Epithelial cell of prostate (primary cell): ENCODE results near the gene MEGF11.
"Not testable (repeated sequence)": the region's sequence is repeated elsewhere in the genome, so short reads cannot be mapped to it uniquely, and the experiment has no call there.

Experiments used
- DNase-seq: peaks from one replicate; pipeline ENCODE4 v3.0.0-alpha.2; 2011; ENCODE audit warnings: low read depth, low spot score
- H3K27ac ChIP-seq: fragments of 450-650 bp; 2 replicates; pipeline ENCODE4 v1.5.1; 2017; ENCODE audit warnings: mild to moderate bottlenecking

The MEGF11 gene

DNA sequence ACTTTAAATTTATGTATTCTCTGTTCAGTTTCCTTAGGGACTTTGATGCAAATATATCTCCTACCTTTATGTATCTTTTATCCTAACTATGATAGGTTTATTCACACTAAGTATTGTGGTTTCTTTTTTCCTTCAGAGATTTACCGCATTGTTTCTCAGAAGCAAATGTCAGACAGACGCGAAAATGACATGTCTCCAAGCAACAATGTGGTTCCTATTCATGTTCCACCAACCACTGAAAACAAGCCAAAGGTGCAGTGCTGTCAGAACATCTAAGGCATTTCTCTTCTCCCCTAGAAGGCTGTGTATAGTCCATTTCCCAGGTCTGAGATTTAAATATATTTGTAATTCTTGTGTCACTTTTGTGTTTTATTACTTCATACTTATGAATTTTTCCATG is 366.0 kb downstream of the MEGF11 start:
- no peak overlapping the region for H3K27ac ChIP-seq
- DNase-seq: no peak

DNA sequence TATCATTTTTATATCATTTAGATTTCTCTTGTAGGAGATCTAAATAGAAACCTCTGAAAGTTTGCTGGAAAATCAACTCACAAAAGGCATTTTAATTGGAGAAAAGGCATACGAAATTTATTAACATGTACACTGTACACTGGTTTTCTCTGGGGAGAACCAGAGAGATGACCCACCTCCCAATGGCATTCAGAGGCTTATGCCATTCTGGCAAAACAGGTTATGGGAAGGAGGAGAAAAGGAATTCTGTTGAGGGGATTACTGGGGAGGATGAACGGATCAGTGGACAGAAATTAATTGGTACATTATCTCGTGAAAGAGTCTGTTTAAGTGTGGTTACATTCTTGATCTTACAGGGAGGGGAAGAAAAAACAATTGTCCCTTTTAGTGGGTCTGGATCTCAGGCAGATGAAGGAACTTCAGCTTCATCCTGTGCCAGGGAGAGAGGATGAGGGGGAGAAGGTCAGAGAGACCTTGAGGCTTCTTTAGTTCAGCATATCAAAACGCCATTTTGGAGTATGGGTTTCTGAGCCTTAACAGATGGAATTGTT is 367.8 kb downstream of the MEGF11 start:
- DNase-seq: no peak
- peak overlapping the region; percentile 19 for H3K27ac ChIP-seq

DNA sequence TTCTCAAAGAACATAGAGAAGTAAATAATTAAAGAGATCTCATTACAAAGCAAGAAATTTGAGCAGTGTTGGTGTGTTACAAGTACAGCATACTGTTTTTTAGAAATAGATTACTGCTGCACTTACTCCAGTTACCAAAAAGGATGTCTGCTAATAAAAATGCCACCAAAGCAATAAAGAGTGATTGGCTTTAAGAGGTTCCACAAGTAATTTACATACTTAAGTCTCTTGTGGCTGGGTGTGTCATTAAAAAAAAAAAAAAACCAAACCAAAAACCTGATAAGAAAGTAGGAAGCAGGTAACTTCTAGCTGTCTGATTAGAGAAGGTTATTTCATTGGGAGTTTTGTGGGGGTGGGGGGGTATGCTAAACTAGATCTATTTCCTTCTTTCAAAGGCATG is 369.0 kb downstream of the MEGF11 start:
- no peak for DNase-seq
- H3K27ac ChIP-seq: no peak overlapping the region

DNA sequence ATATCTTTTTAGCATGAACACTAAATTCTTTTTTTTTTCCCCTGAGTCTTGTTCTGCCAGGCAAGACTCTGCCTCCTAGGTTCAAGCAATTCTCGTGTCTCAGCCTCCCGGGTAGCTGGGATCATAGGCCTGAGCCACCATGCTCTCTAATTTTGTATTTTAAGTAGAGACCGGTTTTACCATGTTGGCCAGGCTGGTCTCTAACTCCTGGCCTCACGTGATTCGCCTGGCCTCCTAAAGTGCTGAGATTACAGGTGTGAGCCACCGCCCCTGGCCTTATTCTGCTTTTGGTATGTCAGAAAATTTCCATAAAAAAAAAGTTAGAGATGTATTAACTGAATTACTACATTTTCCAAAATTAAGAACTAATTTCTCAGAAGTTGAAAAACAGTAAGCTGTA is 370.0 kb downstream of the MEGF11 start:
- H3K27ac ChIP-seq: no peak overlapping the region
- no peak for DNase-seq

DNA sequence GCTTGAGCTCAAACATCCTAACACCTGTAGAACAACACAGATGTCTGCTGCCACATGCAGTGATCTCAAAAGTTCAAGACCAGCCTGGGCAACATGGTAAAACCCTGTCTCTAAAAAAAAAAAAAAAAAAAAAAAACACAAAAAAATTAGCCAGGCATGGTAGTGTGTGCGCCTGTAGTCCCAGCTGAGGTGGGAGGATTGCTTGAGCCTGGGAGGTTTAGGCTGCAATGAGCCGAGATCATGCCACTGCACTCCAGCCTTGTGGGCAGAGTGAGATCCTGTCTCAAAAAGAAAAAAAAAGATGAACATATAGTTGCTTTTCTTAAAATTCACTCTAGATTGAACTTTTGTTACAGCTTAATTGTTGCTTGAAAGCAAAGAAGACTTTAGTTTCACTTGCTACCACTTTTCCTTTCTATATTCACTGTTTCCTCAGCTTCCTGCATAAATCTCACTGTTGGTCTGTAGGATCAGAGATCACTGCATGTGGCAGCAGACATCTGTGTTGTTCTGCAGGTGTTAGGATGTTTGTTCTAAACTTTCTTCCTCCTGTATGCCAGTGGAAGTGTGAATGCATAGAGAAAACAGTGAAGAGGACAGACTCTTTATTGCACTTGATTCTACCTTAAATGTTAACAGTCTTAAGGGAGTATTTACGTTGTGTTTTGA is 371.6 kb downstream of the MEGF11 start:
- DNase-seq: no peak

DNA sequence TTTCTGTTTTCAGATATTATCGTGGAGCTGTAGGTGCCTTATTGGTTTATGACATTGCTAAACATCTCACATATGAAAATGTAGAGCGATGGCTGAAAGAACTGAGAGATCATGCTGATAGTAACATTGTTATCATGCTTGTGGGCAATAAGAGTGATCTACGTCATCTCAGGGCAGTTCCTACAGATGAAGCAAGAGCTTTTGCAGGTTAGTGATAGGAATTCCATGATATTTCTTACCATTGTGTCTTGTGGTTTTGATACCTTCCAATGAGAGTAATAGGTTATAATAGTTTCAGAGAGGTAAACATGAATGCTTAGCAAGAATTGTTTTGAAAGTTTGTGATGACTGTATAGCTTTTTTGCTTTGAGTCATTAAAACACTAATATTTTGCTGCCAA is 375.8 kb downstream of the MEGF11 start:
- DNase-seq: no peak
- no peak overlapping the region for H3K27ac ChIP-seq

More for the DNA sequence above, 371.6 kb downstream of the MEGF11 start:
- H3K27ac ChIP-seq: no peak overlapping the region

DNA sequence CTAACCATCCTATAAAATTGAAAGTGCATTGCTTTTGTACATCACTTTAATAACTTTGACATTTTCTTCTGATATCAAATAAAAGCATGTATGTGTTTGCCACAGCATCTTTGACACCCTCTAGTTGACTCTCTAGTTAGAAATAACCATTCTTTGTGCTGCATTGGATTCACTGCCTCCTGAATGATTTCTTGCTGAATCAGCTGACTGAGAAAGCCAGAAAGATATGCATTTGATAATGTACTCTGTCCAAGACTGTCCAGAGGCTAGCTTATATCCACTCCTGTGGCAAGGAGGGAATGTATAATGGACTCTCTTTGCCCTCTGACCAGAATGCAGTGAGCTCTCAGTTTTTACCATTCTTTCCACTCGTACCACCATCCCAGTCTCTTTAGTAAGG is 378.1 kb downstream of the MEGF11 start:
- no peak for DNase-seq
- no peak overlapping the region for H3K27ac ChIP-seq

DNA sequence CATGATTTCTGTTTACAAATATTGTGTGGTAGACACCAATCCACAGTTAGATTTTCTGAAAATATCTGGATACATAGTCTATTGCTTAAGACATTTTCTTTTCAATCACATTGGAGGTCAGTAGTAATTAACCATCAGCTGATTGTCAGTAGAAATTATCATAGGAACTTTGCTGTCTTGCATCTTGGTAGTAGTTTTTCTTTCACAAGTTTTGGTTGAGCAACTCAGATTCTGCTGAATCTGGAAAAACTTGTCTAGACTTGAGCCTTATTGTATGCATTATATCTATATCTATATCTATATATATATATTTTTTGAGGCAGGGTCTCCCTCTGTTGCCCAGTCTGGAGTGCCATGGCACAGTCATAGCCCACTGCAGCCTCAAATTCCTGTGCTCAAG is 380.3 kb downstream of the MEGF11 start:
- DNase-seq: no peak
- H3K27ac ChIP-seq: peak overlapping the region; percentile 94

DNA sequence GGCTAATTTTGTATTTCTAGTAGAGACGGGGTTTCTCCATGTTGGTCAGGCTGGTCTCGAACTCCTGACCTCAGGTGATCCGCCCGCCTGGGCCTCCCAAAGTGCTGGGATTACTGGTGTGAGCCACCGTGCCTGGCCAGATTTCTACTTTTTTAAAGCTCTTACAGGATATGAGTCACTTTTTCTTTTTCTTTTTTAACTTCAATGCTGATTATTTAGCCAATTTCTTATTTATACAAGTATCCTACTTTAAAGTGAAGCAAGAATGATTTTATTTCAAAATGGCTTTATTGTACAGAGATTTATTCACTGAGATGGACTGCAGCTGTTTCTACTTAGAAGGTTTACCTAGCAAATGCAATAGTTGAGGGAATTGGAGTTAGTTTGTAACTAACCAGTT is 381.0 kb downstream of the MEGF11 start:
- peak overlapping the region; percentile 94 for H3K27ac ChIP-seq
- not testable (repeated sequence) for DNase-seq

DNA sequence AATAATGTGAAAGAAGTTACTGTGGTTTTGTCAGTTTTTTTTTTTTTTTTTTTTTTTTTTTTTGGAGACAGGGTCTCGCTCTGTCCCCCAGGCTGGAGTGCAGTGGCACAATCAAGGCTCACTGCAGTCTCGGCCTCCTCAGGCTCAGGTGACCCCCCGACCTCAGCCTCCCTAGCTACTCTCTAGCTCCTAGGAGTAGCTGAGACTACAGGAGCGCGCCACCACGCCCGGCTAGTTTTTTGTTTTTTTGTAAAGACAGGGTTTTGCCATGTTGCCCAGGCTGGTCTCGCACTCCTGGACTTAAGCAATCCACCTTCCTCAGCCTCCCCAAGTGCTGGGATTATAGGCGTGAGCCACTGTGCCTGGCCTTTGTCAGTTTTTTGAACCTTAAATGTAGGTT is 381.7 kb downstream of the MEGF11 start:
- peak overlapping the region; percentile 94 for H3K27ac ChIP-seq
- not testable (repeated sequence) for DNase-seq

DNA sequence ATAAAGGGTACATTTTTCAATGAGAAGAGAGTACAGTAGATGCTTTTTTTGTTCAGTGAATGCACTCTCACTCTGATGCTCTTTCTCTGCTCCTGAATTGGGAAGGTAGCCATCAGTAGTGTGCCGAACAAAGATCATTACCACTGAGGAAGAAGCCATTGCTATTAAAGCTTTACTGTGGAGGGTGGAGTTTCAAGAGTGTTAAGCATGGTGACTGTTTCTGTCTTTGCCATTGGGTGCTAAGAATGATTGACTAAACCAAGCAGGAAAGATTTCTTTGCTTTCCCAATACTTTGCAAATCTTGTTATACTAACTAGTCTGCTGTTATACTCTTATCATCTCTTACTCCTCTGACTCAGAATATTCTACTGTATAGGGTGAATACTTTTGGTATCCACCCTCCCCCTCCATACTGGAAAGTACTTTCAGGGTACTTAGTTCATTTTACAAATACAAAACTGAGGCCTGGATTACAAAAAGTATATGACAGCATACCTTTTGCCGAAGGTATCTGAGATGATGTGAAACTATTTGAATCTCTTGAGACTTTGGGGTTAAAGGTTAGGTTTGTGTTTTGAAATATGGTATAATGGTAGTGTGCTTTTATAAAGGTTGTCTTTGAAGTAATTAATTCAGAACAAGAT is 382.5 kb downstream of the MEGF11 start:
- DNase-seq: peak; percentile 54

DNA sequence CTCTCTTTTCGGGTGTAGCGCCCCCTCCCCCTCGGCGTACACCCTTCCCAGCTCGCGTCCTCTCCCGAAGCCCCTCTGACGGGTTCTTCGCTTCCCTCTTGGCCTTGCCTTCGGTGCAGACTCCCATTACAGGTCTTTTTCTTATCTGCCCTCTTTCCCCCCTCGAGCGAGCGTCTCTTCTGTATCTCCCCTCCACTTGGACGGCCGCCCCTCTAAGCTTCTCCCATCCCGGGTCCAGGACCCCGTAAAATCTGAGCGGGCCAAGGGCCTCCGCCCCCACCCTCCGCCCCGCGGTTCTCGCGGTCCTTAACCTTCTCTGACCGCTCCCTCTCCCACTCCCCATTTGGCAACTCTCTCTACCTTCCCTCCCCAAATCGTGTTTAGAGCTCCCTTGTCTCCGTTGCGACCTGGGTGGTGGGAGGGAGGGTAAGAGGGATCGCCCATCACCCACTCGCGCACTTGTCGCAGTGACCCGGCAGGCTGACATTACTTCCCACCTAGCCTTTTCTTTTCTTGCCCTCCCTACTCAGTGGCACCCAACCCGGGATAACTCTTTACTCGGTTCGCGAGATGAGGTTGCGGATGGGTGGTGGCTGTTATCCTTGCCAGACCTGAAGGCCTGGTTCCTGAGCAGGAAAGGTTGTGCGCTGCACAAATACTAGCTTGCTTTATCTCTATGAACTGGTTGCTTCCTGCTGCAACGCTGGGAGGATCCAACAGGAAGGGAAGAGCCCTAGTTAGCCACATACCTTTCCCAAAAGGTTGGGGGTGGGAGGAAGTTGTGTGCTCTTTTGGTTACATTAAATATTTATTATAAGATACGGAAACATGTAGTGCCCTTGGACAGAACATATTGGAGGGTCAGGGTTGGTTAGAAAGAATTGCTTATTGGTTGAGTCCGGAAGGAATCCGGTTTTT is 383.3 kb downstream of the MEGF11 start:
- peak; percentile 39 for DNase-seq

More for the DNA sequence above, 382.5 kb downstream of the MEGF11 start:
- H3K27ac ChIP-seq: peak overlapping the region; percentile 94

DNA sequence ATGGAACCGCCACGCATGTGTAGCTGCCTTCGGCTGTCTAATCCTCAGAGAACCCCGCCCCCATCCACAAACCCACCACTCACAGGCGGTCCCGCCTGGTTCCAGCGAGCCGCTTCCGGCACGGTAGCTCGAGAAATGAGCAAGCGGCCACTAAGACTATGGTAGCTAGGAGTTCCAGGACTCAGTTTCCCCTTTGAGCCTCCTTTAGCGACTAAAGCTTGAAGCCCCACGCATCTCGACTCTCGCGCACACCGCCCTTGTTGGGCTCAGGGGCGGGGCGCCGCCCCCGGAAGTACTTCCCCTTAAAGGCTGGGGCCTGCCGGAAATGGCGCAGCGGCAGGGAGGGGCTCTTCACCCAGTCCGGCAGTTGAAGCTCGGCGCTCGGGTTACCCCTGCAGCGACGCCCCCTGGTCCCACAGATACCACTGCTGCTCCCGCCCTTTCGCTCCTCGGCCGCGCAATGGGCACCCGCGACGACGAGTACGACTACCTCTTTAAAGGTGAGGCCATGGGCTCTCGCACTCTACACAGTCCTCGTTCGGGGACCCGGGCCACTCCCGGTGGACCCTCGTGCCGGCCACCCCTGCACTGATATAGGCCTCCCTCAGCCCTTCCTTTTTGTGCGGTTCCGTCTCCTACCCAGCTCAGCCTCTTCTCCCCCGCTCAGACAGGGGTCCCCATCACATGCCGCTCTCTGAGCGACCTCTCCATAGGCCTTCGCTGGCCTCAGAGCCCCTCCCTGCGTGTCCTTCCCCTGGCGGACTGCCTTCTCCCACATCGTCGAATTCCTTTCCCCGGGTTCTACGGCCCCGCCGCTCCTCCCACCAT is 384.2 kb downstream of the MEGF11 start, which contains the start of gene RAB11A:
Gene RAB11A, plus strand, starts transcription at position 366 of the 828 bp plus-strand sequence. Its CDS starts 95 bp downstream, at position 461.
- H3K27ac ChIP-seq: peak within 1 kb of the TSS; percentile 94
- DNase-seq: peak; percentile 84

More for the DNA sequence above, 383.3 kb downstream of the MEGF11 start:
- peak overlapping the region; percentile 94 for H3K27ac ChIP-seq

DNA sequence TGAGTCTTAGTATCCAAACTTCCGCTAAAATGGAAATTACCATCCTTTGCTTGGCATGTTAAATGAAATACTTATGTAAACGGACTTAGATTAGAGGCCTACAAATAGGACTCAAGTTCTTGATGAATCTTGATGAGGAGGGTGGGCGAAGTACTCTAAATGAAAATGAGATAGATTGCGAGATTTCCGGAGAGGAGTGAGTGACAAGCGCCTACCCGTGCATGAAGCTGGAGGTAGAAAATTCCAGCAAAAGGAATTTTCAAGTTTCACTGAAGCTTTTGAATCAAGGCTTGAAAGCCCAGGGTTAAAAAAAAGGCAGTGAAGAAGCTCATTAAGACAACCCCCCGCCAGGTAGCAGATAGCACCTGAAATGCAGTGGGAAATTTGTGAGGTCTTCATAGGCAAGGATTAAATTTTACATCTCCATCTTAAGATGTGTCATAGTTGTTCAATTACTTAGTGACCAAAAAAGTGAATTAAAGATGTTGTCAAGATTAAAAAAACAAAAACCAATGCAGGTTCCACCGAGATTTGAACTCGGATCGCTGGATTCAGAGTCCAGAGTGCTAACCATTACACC is 384.9 kb downstream of the MEGF11 start:
- H3K27ac ChIP-seq: peak overlapping the region; percentile 94
- no peak for DNase-seq

DNA sequence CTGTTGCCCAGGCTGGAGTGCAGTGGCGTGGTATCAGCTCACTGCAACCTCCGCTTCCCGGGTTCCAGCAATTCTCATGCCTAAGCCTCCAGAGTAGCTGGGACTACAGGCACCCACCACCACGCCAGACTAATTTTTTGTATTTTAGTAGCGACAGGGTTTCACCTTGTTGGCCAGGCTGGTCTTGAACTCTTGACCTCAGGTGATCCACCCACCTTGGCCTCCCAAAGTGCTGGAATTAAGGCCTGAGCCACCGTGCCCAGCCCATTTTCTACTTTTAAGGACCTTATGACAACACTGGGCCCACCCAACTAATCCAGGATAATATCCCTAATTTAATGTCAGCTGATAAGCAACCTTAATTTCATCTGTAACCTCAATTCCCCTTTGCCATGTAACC is 385.6 kb downstream of the MEGF11 start:
- not testable (repeated sequence) for H3K27ac ChIP-seq, DNase-seq

DNA sequence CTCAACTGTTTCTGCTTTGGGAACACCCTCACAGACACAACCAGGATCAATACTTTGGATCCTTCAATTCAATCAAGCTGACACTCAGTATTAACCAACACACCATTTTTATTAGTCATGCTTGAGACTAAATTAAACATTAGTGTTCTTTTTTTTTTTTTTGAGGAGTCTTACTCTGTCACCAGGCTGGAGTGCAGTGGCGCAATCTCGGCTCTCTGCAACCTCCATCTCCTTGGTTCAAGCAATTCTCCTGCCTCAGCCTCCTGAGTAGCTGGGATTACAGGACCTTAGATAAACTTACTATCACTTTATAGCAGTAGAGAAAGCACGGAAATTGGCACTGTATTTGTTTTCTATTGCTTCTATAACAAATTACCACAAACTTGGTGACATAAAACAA is 386.3 kb downstream of the MEGF11 start:
- no peak overlapping the region for H3K27ac ChIP-seq
- no peak for DNase-seq

DNA sequence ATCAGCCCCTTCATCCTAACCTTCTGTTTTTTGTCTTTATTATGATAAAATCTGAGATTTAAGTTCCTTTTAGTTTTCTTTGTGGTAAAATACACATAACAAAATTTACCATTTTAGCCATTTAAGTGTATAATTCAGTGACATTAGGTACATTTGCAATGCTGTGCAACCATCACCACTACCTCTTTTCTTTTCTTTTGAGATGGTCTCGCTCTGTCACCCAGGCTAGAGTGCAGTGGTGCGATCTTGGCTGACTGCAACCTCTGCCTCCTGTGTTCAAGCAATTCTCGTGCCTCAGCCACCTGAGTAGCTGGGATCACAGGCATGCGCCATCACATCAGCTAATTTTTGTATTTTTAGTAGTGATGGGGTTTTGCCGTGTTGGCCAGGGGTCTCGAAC is 390.4 kb downstream of the MEGF11 start:
- DNase-seq: no peak
- H3K27ac ChIP-seq: no peak overlapping the region

DNA sequence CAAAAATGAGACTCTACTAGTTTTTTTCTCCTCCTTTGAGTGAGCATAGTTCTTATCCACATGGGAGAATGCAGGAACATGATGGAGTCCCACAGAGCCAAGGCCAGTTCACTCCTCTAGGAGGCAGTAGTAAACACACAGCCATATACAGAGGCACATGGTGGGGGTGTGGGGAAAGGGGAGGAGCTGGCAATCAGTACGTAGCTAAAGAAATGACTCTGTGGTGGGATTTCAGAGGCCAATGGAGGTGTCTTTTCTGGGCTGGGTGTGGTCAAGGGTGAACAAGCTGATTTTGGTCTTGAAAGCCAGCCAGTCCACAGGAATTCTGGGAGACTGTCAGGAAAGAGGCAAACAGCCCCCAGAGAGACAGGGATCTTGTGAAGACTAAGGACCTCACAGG is 390.9 kb downstream of the MEGF11 start:
- no peak for DNase-seq

DNA sequence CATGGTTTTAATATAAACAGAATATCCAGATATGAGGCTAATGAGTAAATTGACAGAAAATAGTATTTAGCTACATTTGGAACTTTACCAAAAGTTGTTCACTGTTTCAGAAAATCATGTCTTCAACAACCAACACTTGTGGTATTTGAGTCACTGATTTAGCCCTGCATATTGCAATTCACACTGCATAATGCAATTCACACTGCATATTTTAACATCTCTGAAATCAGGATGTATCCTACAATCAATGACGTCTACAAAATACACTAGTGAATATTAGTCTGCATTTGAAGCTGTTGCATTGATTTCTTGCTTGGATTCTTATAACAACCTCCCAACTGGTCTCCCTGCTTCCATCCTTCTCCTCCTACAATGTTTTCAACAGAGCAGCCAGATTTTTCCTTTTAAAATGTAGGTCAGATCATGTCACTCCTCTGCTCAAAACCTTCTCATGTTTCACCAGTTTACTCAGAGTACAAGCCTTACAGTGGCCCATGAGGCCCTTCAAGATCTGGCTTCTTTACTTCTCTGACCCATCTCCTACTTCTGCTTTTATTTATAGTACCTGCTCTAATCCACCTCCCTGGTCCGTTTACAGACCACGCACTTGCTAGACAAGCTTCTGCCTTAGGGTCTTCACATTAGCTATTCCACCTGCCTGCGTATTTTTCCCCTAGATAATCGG is 395.7 kb downstream of the MEGF11 start:
- H3K27ac ChIP-seq: no peak overlapping the region
- DNase-seq: no peak

More for the DNA sequence above, 390.9 kb downstream of the MEGF11 start:
- no peak overlapping the region for H3K27ac ChIP-seq
